Thoracic aorta endothelial cell (primary cell): ENCODE measurements around the gene SLC25A10. TPM values are rescaled to one million over a fixed set of nuclear protein-coding genes. Genes with fewer than 3 reads are reported as not detected.

ENCODE experiments used
- small RNA-seq: library from RNA; depleted of rRNA; stranded (forward); fragments of <200 nt; gene quantifications from one replicate; pipeline ENCODE3, GENCODE V24; 2012
- total RNA-seq: library from RNA; depleted of rRNA; stranded (reverse); fragments of >200 nt; gene quantifications from 2 replicates; pipeline ENCODE4 v1.2.3, GENCODE V29; 2012

The SLC25A10 gene
- total RNA-seq, result 16.2 and 23.7 TPM in 2 replicates

GRCh38 chr17:81711814-81712467 is at the start of gene SLC25A10:
Gene SLC25A10, plus strand, starts transcription at chr17:81712284. Its CDS starts 143 bp downstream, at chr17:81712427.

DNA sequence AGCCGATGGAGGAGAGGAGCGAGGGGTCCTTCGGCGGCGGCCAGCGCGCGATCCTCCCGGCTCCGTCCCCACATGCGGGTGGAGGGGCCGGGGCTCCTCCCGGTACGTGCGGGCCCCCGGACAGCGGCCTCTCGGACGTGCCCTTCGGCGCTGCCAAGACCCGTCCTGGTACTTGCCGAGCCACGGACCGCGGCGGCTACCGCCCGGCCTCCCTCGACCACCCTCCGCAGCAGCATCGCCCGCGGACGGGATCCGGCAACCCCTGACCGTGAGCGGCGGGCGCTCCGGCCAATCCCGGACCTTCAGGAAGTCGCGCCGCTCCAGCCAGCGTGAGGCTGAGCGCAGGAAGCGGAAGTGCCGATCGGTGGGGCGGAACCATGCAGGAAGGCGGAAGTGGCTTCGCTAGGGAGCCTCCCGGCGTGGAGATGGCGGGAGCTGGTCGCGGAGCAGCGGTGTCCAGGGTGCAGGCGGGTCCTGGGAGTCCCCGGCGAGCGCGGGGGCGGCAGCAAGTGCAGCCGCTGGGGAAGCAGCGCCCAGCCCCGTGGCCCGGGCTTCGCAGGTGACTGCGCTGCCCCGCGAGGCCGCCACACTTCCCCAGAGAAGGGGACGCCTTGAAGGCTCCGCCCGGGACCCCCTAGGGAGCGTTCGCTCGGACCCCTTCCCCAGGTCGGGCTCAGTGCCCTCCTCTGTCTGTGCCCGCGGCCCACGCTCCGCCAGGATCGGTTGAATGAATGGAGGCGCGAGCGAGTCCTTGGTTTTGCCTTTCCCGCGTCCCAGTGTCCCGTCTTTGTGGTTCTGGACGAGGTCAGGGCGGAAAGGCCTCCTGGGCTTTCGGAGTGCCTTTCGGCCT is 45.5 kb upstream of the SLC25A10 start, which contains the start of the genes CCDC137 and OXLD1:
CCDC137 (plus strand) TSS at position 396 of the 850 bp plus-strand sequence; CDS start at position 426, 30 bp downstream.
OXLD1 (minus strand) TSS at position 264 of the 850 bp plus-strand sequence; CDS start at position 236, 28 bp downstream.

DNA sequence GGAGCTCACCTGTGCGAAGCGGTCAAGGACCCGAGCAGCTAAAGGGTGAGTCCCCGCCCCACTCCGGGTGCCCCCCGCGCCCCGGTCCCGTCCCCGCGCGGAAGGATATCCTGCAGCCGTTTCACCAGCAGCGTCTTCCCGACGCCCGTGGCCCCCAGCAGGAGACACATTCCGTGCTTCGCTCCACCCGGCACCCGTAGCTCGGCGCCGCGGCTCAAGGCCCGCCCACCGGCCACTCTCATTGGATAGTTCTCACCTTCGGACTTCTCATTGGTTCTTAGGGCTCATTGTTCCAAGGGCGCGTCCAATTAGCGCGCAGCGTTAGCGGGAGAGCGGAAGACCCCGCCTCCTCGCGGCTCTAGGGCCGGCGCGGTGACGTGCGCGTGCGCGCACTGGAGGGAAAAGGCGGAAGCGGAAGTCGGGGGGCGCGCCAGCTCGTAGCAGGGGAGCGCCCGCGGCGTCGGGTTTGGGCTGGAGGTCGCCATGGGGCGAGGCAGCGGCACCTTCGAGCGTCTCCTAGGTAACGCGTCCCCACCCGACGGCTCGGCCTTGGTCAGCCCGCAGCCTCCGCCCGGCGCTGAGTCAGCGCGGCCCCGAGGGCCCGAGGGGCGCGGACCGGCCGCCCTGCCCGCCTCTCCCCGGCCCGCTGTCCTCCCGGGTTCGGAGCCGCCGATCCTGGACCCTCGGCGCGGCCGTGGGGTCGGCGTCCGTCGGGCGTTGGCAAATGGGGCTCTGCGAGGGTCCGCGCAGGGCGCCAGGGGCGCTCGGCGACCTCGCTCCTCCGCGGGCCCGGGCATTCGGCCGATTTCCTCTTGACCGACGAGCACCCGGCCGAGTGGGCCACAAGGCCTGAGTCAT is 28.3 kb upstream of the SLC25A10 start, which contains the start of the genes ARL16 and HGS:
ARL16 (minus strand) TSS at position 214 of the 858 bp plus-strand sequence; CDS start at position 170, 44 bp downstream.
HGS (plus strand) TSS at position 428 of the 858 bp plus-strand sequence; CDS start at position 484, 56 bp downstream.

GRCh38 chr17:81702934-81703746 is 8.9 kb upstream of the SLC25A10 start, which contains the start of gene MRPL12:
Gene MRPL12, plus strand, starts transcription at chr17:81703367. Its CDS starts 135 bp downstream, at chr17:81703502.

Small RNA genes lying within 50 kb of the gene (small RNA-seq; reads per million reads assigned to genes)
- gene MIR6786, result not detected

Other genes starting within 250 kb of the SLC25A10 start
- gene ACTG1, start 199.5 kb upstream of the SLC25A10 start, total RNA-seq, result 10,238 and 11,944 TPM in 2 replicates
- 0.43 and 0.53 TPM in 2 replicates for gene FSCN2, start 183.9 kb upstream of the SLC25A10 start, total RNA-seq
- gene FAAP100, start 159.9 kb upstream of the SLC25A10 start, total RNA-seq, result 26.3 and 28.3 TPM in 2 replicates
- 99.7 and 104 TPM in 2 replicates for gene NPLOC4, start 75.2 kb upstream of the SLC25A10 start, total RNA-seq
- 0.14 and 0.53 TPM in 2 replicates for gene TSPAN10, start 75.1 kb upstream of the SLC25A10 start, total RNA-seq
- 0.66 and 0.86 TPM in 2 replicates for gene PDE6G, start 55.7 kb upstream of the SLC25A10 start, total RNA-seq
- gene OXLD1, start 45.7 kb upstream of the SLC25A10 start, total RNA-seq, result 23.5 and 26.4 TPM in 2 replicates
- gene CCDC137, start 45.5 kb upstream of the SLC25A10 start, total RNA-seq, result 12.8 and 16.5 TPM in 2 replicates
- gene ARL16, start 28.5 kb upstream of the SLC25A10 start, total RNA-seq, result 32.7 and 34.0 TPM in 2 replicates
- 102 and 120 TPM in 2 replicates for gene HGS, start 28.3 kb upstream of the SLC25A10 start, total RNA-seq
- gene MRPL12, start 8.9 kb upstream of the SLC25A10 start, total RNA-seq, result 40.8 and 41.5 TPM in 2 replicates
- not detected in 2 replicates for gene GCGR, start 91.9 kb downstream of the SLC25A10 start, total RNA-seq
- 57.1 and 68.8 TPM in 2 replicates for gene MCRIP1, start 121.0 kb downstream of the SLC25A10 start, total RNA-seq
- gene PPP1R27, start 122.8 kb downstream of the SLC25A10 start, total RNA-seq, result not detected in 2 replicates
- 824 and 903 TPM in 2 replicates for gene P4HB, start 148.3 kb downstream of the SLC25A10 start, total RNA-seq
- 229 and 236 TPM in 2 replicates for gene ARHGDIA, start 159.1 kb downstream of the SLC25A10 start, total RNA-seq
- gene ALYREF, start 179.3 kb downstream of the SLC25A10 start, total RNA-seq, result 176 and 187 TPM in 2 replicates
- gene ANAPC11, start 179.4 kb downstream of the SLC25A10 start, total RNA-seq, result 99.4 and 125 TPM in 2 replicates
- 0.13 and 0.22 TPM in 2 replicates for gene NPB, start 190.0 kb downstream of the SLC25A10 start, total RNA-seq
- gene PCYT2, start 199.1 kb downstream of the SLC25A10 start, total RNA-seq, result 30.1 and 51.0 TPM in 2 replicates
- 17.3 and 21.1 TPM in 2 replicates for gene SIRT7, start 205.9 kb downstream of the SLC25A10 start, total RNA-seq
- gene MAFG, start 215.5 kb downstream of the SLC25A10 start, total RNA-seq, result 20.7 and 22.2 TPM in 2 replicates
- gene PYCR1, start 225.0 kb downstream of the SLC25A10 start, total RNA-seq, result 53.7 and 56.3 TPM in 2 replicates
- gene MYADML2, start 234.9 kb downstream of the SLC25A10 start, total RNA-seq, result not detected in 2 replicates
- not detected in 2 replicates for gene NOTUM, start 248.9 kb downstream of the SLC25A10 start, total RNA-seq